SU-DHL-6 (cell line): Measurements from ENCODE around the gene SLC9A3.
"Not testable (repeated sequence)": the region's sequence is repeated elsewhere in the genome, so short reads cannot be mapped to it uniquely, and the experiment has no call there.

Experiments used
- H2AFZ ChIP-seq: fragments of 200-600 bp; sonication (generic); 2 replicates; pipeline ENCODE4 v1.6.1; 2014; ENCODE audit warnings: low read depth, mild to moderate bottlenecking, moderate library complexity, mixed read lengths, antibody characterized with exemption, low read length; ENCODE audit not compliant: severe bottlenecking
- H3F3A ChIP-seq: fragments of 200-600 bp; shearing (Covaris generic); 2 replicates; pipeline ENCODE4 v1.6.0; 2016; ENCODE audit warnings: antibody characterized with exemption, mild to moderate bottlenecking; ENCODE audit not compliant: insufficient read depth
- H3K27ac ChIP-seq: fragments of 200-600 bp; sonication (generic); 2 replicates; pipeline ENCODE4 v1.5.1; 2016; ENCODE audit warnings: low read depth, mild to moderate bottlenecking, low read length, moderate library complexity, mixed read lengths
- H3K27me3 ChIP-seq: fragments of 200-600 bp; sonication (generic), shearing (Covaris generic); 2 replicates; pipeline ENCODE4 v1.6.0; 2014; ENCODE audit warnings: mild to moderate bottlenecking, low read length
- H3K36me3 ChIP-seq: fragments of 200-600 bp; sonication (generic); 2 replicates; pipeline ENCODE4 v1.6.1; 2014; ENCODE audit warnings: mild to moderate bottlenecking, low read length, mixed read lengths
- H3K4me2 ChIP-seq: fragments of 300-600, 200-600 bp; shearing (Covaris generic), sonication (generic); 2 replicates; pipeline ENCODE4 v1.6.0; 2014; ENCODE audit warnings: low read length, low read depth, mild to moderate bottlenecking; ENCODE audit not compliant: poor library complexity, severe bottlenecking
- H3K4me3 ChIP-seq: fragments of 200-600 bp; sonication (generic); 2 replicates; pipeline ENCODE4 v1.5.1; 2014; ENCODE audit warnings: antibody characterized with exemption, low read length, mild to moderate bottlenecking, mixed read lengths; ENCODE audit not compliant: insufficient read depth, poor library complexity, severe bottlenecking
- H3K79me2 ChIP-seq: fragments of 200-600 bp; sonication (generic); 2 replicates; pipeline ENCODE4 v1.6.1; 2014; ENCODE audit warnings: mild to moderate bottlenecking, low read length, moderate library complexity; ENCODE audit not compliant: insufficient read depth
- H3K9ac ChIP-seq: fragments of 200-600 bp; sonication (generic); 2 replicates; pipeline ENCODE4 v1.7.0; 2014; ENCODE audit warnings: mild to moderate bottlenecking, low read length
- H3K9me2 ChIP-seq: fragments of 200-600 bp; sonication (generic); replicated peaks from 2 replicates; pipeline ENCODE4 v1.6.1; 2014; ENCODE audit warnings: low read length; ENCODE audit not compliant: insufficient read depth
- H3K9me3 ChIP-seq: fragments of 200-600 bp; sonication (generic); 2 replicates; pipeline ENCODE4 v1.6.1; 2014; ENCODE audit warnings: low read length, mixed read lengths; ENCODE audit not compliant: insufficient read depth
- H4K20me1 ChIP-seq: fragments of 200-600 bp; sonication (generic); 2 replicates; pipeline ENCODE4 v1.6.1; 2014; ENCODE audit warnings: low read depth, mild to moderate bottlenecking, antibody characterized with exemption, low read length, moderate library complexity, mixed read lengths
- EZH2phosphoT487 ChIP-seq: fragments of 200-600 bp; sonication (generic), shearing (Covaris generic); conservative IDR thresholded peaks from 2 replicates; pipeline ENCODE4 v1.6.1; 2018; ENCODE audit warnings: mild to moderate bottlenecking, antibody characterized with exemption, low read length, moderate library complexity, mixed read lengths
- TF ChIP-seq, protein P1 (sequence below): fragments of 200-600 bp; sonication (generic); IDR thresholded peaks from one replicate; pipeline ENCODE4 v1.5.1; 2017; ENCODE audit warnings: antibody characterized with exemption, mild to moderate bottlenecking, low read length, moderate library complexity; ENCODE audit not compliant: insufficient read depth, poor library complexity, severe bottlenecking

Gene SLC9A3

DNA sequence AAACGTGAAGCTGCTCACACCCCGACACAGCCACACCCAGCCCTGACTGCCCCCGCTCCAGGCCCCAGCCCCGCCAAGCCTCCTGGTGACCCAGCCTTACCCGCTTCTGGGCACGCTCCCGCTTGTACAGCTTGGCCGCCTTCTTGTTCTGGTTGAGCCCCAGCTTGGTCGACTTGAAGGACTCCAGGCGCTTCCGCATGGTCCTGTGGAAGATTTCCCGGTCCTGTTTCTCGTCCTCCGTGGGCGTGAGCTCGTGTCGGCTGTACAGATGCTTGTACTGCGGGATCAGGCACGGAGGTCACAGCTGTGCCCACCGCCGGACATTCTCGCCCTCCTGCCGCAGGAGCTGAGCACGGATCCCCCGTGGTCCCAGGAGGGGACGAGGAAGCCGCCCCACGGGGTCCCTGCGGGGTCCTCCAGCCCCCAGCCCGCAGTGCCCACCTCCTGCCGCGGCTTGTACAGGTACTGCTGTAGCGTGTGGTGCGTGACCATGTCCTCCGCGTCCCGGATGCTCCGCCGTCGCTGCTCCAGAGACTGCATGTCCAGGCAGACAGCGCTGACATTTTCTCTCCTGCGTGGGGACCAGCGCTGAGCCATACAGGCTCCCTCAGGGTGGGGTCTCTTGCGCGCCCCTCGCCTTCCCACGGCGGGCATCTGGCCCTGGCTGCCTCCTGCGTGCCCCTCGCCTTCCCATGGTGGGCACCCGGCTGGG, 48.0 kb downstream of the SLC9A3 start:
- peaks cover 14% of the 10 kb centered on the region for H3K79me2 ChIP-seq
- H2AFZ ChIP-seq = no peak overlapping the region
- H3K9ac ChIP-seq = no peak overlapping the region
- H3K4me3 ChIP-seq = no peak overlapping the region
- no peaks in the 10 kb centered on the region for H4K20me1 ChIP-seq
- no peak overlapping the region for H3K4me2 ChIP-seq
- no peak for TF ChIP-seq EZH2phosphoT487
- TF ChIP-seq, protein P1, sequence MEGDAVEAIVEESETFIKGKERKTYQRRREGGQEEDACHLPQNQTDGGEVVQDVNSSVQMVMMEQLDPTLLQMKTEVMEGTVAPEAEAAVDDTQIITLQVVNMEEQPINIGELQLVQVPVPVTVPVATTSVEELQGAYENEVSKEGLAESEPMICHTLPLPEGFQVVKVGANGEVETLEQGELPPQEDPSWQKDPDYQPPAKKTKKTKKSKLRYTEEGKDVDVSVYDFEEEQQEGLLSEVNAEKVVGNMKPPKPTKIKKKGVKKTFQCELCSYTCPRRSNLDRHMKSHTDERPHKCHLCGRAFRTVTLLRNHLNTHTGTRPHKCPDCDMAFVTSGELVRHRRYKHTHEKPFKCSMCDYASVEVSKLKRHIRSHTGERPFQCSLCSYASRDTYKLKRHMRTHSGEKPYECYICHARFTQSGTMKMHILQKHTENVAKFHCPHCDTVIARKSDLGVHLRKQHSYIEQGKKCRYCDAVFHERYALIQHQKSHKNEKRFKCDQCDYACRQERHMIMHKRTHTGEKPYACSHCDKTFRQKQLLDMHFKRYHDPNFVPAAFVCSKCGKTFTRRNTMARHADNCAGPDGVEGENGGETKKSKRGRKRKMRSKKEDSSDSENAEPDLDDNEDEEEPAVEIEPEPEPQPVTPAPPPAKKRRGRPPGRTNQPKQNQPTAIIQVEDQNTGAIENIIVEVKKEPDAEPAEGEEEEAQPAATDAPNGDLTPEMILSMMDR = no peak
- H3F3A ChIP-seq = peaks cover 4% of the 10 kb centered on the region
- H3K36me3 ChIP-seq = no peaks in the 10 kb centered on the region
- H3K9me2 ChIP-seq = no peaks in the 10 kb centered on the region
- no peaks in the 10 kb centered on the region for H3K27me3 ChIP-seq
- no peak overlapping the region for H3K27ac ChIP-seq
- H3K9me3 ChIP-seq = no peaks in the 10 kb centered on the region

DNA sequence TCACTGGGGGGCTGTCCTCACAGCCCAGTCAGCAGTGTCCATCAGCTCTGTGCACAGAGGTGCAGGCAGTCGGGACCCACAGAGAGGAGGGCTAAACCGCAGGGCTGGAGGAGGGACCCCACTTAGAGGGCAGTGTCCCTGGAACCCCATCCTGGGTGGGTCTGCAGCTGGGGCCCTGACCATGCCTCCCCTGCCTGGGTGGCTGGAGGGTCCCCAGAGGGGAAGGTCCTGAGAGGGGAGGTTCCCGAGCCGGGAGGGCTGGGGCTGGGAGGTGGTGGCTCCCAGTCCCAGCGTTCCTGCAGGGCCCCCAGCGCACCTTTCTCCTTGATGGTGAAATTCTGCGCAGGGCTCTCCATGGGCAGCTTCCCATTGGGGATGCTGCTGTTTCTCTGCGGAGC, 48.5 kb downstream of the SLC9A3 start:
- H3K36me3 ChIP-seq = no peaks in the 10 kb centered on the region
- H3K79me2 ChIP-seq = peaks cover 14% of the 10 kb centered on the region
- H4K20me1 ChIP-seq = no peaks in the 10 kb centered on the region
- H3K9me3 ChIP-seq = no peaks in the 10 kb centered on the region
- no peak overlapping the region for H3K4me3 ChIP-seq
- no peak overlapping the region for H3K27ac ChIP-seq
- no peak overlapping the region for H3K4me2 ChIP-seq
- H3K27me3 ChIP-seq = no peaks in the 10 kb centered on the region
- no peaks in the 10 kb centered on the region for H3K9me2 ChIP-seq
- H2AFZ ChIP-seq = no peak overlapping the region
- TF ChIP-seq, protein P1 = no peak
- no peak for TF ChIP-seq EZH2phosphoT487
- H3F3A ChIP-seq = peaks cover 4% of the 10 kb centered on the region
- H3K9ac ChIP-seq = no peak overlapping the region

DNA sequence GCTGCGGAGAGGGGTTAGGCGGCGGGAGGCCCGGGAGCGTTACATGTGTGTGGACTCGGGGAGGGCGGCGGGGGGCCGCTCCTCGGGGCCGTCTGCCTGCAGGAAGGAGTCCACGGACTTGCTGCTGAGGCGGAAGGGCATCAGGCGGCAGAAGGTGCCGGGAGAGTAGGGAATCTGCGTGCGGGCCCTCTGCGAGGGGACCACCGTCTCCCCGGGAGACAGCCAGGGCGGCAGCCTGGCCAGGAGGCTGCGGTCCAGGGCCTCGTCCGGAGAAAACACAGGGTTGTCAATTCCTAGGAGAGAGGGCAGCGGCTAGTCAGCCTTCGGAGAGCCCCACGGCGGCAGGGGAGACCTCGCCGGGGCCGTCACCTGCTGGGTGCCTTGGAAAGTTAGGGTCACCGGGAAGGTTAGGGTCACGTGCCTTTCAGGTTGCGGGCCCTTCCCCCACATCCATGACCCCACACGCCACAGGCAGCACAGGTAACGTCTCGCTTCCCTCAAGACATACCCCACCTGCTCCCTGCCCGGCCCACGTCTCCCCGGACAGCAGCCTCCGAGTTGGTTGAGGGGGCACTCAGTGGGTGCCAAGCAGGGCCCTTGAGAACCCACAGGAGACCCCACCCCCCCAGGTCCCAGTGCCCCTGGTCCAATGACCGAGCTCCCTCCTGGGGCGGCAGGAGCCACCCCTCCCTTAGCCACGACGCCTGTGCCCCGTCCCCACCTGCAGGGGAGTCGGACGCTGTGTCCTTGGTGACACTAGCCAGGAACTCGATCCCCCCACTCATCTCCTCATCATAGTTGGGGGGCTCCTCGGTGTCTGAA, 49.2 kb downstream of the SLC9A3 start:
- Histone ChIP-seq H3K9ac (no peak overlapping the region; the same call in 1 of the 2 replicates), H3K9me3 (no peaks in the 10 kb centered on the region), H3K36me3 (no peaks in the 10 kb centered on the region), H4K20me1 (no peaks in the 10 kb centered on the region), H3K4me3 (no peak overlapping the region), H3F3A (peaks cover 4% of the 10 kb centered on the region), H3K79me2 (peaks cover 14% of the 10 kb centered on the region), H2AFZ (no peak overlapping the region), H3K27me3 (no peaks in the 10 kb centered on the region), H3K4me2 (peak overlapping the region; percentile 29), H3K27ac (no peak overlapping the region), H3K9me2 (no peaks in the 10 kb centered on the region)
- no peak for TF ChIP-seq EZH2phosphoT487
- TF ChIP-seq, protein P1 = no peak

DNA sequence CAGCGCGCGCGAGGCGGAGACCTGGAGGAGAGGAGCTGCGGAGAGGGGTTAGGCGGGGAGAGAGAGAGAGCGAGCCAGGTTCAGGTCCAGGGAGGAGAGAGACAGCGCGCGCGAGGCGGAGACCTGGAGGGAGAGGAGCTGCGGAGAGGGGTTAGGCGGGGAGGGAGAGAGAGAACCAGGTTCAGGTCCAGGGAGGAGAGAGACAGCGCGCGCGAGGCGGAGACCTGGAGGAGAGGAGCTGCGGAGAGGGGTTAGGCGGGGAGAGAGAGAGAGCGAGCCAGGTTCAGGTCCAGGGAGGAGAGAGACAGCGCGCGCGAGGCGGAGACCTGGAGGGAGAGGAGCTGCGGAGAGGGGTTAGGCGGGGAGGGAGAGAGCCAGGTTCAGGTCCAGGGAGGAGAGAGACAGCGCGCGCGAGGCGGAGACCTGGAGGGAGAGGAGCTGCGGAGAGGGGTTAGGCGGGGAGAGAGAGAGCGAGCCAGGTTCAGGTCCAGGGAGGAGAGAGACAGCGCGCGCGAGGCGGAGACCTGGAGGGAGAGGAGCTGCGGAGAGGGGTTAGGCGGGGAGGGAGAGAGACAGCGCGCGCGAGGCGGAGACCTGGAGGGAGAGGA, 49.9 kb downstream of the SLC9A3 start:
- not testable (repeated sequence) for H3F3A ChIP-seq, H4K20me1 ChIP-seq, H3K36me3 ChIP-seq, H3K9me3 ChIP-seq, H3K27me3 ChIP-seq, H3K9me2 ChIP-seq, H3K27ac ChIP-seq, H2AFZ ChIP-seq
- H3K79me2 ChIP-seq = peaks cover 14% of the 10 kb centered on the region
- H3K4me3 ChIP-seq = peak overlapping the region; percentile 72
- H3K4me2 ChIP-seq = peak overlapping the region; percentile 86
- peak overlapping the region; percentile 71 for H3K9ac ChIP-seq
